HepG2 (cell line): ENCODE data around the gene SHISA7.

Experiments
- EP300 ChIP-seq, 3 experiments: sonication (generic) in 1 of 3; formaldehyde crosslinking in 1 of 3; IDR thresholded peaks; 2 replicates each; pipeline versions ENCODE4 v1.5.1 to v1.6.1; 2011 to 2020; ENCODE audit warnings: low read depth in 2 of 3, low read length in 2 of 3, borderline replicate concordance in 1 of 3, improper control_type of control experiment in 1 of 3, mild to moderate bottlenecking in 1 of 3, missing genetic modification reagents in 1 of 3, moderate library complexity in 1 of 3
- EZH2 ChIP-seq: conservative IDR thresholded peaks from 2 replicates; pipeline ENCODE4 v1.6.1; 2012; ENCODE audit warnings: mild to moderate bottlenecking, low read depth, low read length, moderate library complexity
- PCBP2 ChIP-seq: fragments of 200-400 bp; formaldehyde crosslinking; optimal IDR thresholded peaks from 2 replicates; pipeline ENCODE3; 2018; ENCODE audit warnings: low read length, low read depth; ENCODE audit not compliant: poor library complexity, severe bottlenecking
- ZNF713 ChIP-seq: sonication (generic); formaldehyde crosslinking; IDR thresholded peaks from 2 replicates; pipeline ENCODE4 v1.4.0; 2020; ENCODE audit warnings: mild to moderate bottlenecking, missing genetic modification reagents
- TF ChIP-seq, protein P1 (sequence below): sonication (generic); formaldehyde crosslinking; IDR thresholded peaks from 2 replicates; pipeline ENCODE4 v1.5.0; 2020; ENCODE audit warnings: mild to moderate bottlenecking, missing genetic modification reagents, moderate library complexity
- TF ChIP-seq, protein P2 (sequence below): sonication (generic); formaldehyde crosslinking; IDR thresholded peaks from 2 replicates; pipeline ENCODE4 v1.8.1; 2023; ENCODE audit warnings: mild to moderate bottlenecking, missing genetic modification reagents

DNA sequence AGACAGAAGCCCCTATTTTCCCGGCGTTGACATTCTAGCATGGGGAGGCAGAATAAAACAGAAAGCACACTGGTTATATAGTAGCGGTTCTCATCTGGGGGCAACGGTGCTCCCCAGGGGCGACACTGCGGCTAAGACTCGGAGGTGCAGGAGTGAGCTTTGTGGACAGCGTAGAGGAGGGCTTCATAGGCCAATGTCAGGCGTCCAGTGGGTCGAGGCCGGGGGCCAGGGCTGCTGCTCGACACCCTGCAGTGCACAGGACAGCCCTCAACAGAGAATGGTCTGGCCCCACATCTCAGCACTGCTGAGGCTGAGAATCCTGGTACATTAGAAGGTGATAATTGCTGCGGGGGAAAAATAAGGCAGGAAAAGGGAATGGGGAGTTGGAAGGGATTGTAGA is 34.8 kb upstream of the SHISA7 start:
- TF ChIP-seq EZH2 (no peak), PCBP2 (no peak), EP300 (IDR thresholded peaks at IDR 0.05; ENCODE audit: low read depth in 2 of 2, low read length in 2 of 2) (no peak), EP300 (CRISPR knock-in tag; IDR thresholded peaks at IDR 0.05; ENCODE audit: borderline replicate concordance) (no peak), ZNF713 (CRISPR knock-in tag) (no peak)
- TF ChIP-seq, protein P1, sequence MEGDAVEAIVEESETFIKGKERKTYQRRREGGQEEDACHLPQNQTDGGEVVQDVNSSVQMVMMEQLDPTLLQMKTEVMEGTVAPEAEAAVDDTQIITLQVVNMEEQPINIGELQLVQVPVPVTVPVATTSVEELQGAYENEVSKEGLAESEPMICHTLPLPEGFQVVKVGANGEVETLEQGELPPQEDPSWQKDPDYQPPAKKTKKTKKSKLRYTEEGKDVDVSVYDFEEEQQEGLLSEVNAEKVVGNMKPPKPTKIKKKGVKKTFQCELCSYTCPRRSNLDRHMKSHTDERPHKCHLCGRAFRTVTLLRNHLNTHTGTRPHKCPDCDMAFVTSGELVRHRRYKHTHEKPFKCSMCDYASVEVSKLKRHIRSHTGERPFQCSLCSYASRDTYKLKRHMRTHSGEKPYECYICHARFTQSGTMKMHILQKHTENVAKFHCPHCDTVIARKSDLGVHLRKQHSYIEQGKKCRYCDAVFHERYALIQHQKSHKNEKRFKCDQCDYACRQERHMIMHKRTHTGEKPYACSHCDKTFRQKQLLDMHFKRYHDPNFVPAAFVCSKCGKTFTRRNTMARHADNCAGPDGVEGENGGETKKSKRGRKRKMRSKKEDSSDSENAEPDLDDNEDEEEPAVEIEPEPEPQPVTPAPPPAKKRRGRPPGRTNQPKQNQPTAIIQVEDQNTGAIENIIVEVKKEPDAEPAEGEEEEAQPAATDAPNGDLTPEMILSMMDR (CRISPR knock-in tag): no peak
- TF ChIP-seq, protein P2, sequence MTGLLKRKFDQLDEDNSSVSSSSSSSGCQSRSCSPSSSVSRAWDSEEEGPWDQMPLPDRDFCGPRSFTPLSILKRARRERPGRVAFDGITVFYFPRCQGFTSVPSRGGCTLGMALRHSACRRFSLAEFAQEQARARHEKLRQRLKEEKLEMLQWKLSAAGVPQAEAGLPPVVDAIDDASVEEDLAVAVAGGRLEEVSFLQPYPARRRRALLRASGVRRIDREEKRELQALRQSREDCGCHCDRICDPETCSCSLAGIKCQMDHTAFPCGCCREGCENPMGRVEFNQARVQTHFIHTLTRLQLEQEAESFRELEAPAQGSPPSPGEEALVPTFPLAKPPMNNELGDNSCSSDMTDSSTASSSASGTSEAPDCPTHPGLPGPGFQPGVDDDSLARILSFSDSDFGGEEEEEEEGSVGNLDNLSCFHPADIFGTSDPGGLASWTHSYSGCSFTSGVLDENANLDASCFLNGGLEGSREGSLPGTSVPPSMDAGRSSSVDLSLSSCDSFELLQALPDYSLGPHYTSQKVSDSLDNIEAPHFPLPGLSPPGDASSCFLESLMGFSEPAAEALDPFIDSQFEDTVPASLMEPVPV (CRISPR knock-in tag): no peak
